CD4-positive, CD25-positive, alpha-beta regulatory T cell (primary cell): ENCODE data around the gene TREML2. TPM values are rescaled to one million over a fixed set of nuclear protein-coding genes. Genes with fewer than 3 reads are reported as not detected.

Source experiments
- ATAC-seq, 2 donors: fragments of 150-1000 bp; cut with Tn5 transposase; one replicate each; pipeline ENCODE4 v1.10.0; 2021; ENCODE audit warnings: low read depth in 2 of 2, moderate number of reproducible peaks in 2 of 2, moderate library complexity in 1 of 2
- DNase-seq, 3 donors: peaks; one replicate each; pipeline versions ENCODE4 v3.0.0 to v3.0.0-alpha.2; 2012 to 2022; ENCODE audit warnings: mixed read lengths in 1 of 3
- H3K27ac ChIP-seq: one replicate; pipeline ENCODE4 v1.7.0; 2013; ENCODE audit warnings: mild to moderate bottlenecking, low read length; ENCODE audit not compliant: insufficient read depth, poor library complexity, severe bottlenecking
- H3K27me3 ChIP-seq: one replicate; pipeline ENCODE4 v1.7.0; 2013; ENCODE audit warnings: low read length; ENCODE audit not compliant: control insufficient read depth, insufficient read depth
- H3K36me3 ChIP-seq: one replicate; pipeline ENCODE4 v1.7.0; 2013; ENCODE audit warnings: mild to moderate bottlenecking, low read length, moderate library complexity; ENCODE audit not compliant: control insufficient read depth, insufficient read depth
- H3K4me1 ChIP-seq: 2 replicates; pipeline ENCODE4 v1.7.0; 2013; ENCODE audit warnings: mild to moderate bottlenecking, low read length; ENCODE audit not compliant: insufficient read depth, control insufficient read depth, poor library complexity, severe bottlenecking
- H3K4me3 ChIP-seq: one replicate; pipeline ENCODE4 v1.7.0; 2013; ENCODE audit warnings: low read depth, mild to moderate bottlenecking, low read length, moderate library complexity
- H3K9me3 ChIP-seq, 2 experiments: 1 replicate in 1 of 2; 2 replicates in 1 of 2; pipeline ENCODE4 v1.7.0; 2013; ENCODE audit warnings: low read length in 2 of 2, mild to moderate bottlenecking in 1 of 2, moderate library complexity in 1 of 2; ENCODE audit not compliant: control insufficient read depth in 2 of 2
- H3K27ac Mint-ChIP-seq, 3 donors: one replicate each; pipeline ENCODE4 v1.8.0; 2020 to 2022; ENCODE audit warnings: mild to moderate bottlenecking in 3 of 3, mixed read lengths in 3 of 3, moderate library complexity in 2 of 3
- H3K27me3 Mint-ChIP-seq: one replicate; pipeline ENCODE4 v1.8.0; 2022; ENCODE audit warnings: mild to moderate bottlenecking, mixed read lengths
- H3K36me3 Mint-ChIP-seq: one replicate; pipeline ENCODE4 v1.8.0; 2020; ENCODE audit warnings: mixed read lengths
- H3K4me1 Mint-ChIP-seq, 4 donors: one replicate each; pipeline ENCODE4 v1.8.0; 2020 to 2022; ENCODE audit warnings: mixed read lengths in 4 of 4, mild to moderate bottlenecking in 1 of 4
- H3K4me3 Mint-ChIP-seq, 4 donors: one replicate each; pipeline ENCODE4 v1.8.0; 2020 to 2022; ENCODE audit warnings: mild to moderate bottlenecking in 4 of 4, mixed read lengths in 4 of 4, moderate library complexity in 3 of 4
- H3K9me3 Mint-ChIP-seq, 7 donors: one replicate each; pipeline ENCODE4 v1.8.0; 2020 to 2022; ENCODE audit warnings: mixed read lengths in 7 of 7, mild to moderate bottlenecking in 3 of 7, moderate library complexity in 2 of 7
- polyA plus RNA-seq, 4 donors: library from polyadenylated mRNA; unstranded; fragments of 300-500 nt; fragmentation: Illumina TruSeq; gene quantifications; one replicate each; pipeline ENCODE4 v1.2.3, GENCODE V29; 2021
- total RNA-seq: library from RNA; stranded (reverse); gene quantifications from one replicate; pipeline ENCODE4 v1.2.3, GENCODE V29; 2022

Gene TREML2
- total and polyA plus RNA-seq, 5 donors from 2014 or later = 0.64 to 1.7 (median 1.4) TPM

DNA sequence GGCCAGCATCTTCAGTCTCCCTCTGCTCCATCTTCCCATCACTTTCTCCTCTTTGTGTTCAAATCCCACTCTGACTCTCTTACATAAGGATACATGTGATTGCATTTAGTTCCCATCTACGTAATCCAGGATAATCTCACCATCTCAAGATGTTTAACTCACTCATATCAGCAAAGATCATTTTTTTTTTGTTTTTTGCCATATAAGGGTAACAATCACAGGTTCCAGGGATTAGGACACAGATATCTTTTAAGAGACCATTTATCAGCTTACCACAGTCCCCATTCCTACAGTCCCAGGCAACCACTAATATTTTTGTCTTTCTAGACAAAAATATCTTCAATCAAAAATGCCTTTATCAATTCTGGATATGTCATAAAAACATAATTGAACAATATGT, 3.2 kb upstream of the TREML2 start:
- no peaks in the 10 kb centered on the region for H3K9me3 ChIP-seq
- Mint-ChIP-seq H3K36me3 (peaks cover 4% of the 10 kb centered on the region), H3K27ac (peak overlapping the region; percentile 21 to 99 (median 47)), H3K4me1 (peaks cover 5 to 54% (median 49%) of the 10 kb centered on the region in 4 donors), H3K9me3 (peaks cover 0 to 1% (median 0%) of the 10 kb centered on the region in 7 donors), H3K4me3 (no peak overlapping the region), H3K27me3 (no peaks in the 10 kb centered on the region)
- no peak overlapping the region for H3K27ac ChIP-seq
- no peaks in the 10 kb centered on the region for H3K27me3 ChIP-seq
- DNase-seq = no peak
- no peak overlapping the region for H3K4me3 ChIP-seq
- H3K36me3 ChIP-seq = no peaks in the 10 kb centered on the region
- ATAC-seq = no peak
- H3K4me1 ChIP-seq = peaks cover 41% of the 10 kb centered on the region

GRCh38 chr6:41201764-41202173, 820 bp upstream of the TREML2 start:
- Histone ChIP-seq H3K9me3 (no peaks in the 10 kb centered on the region), H3K36me3 (no peaks in the 10 kb centered on the region), H3K27ac (peak overlapping the region; percentile 91), H3K4me1 (peaks cover 49% of the 10 kb centered on the region), H3K4me3 (peak overlapping the region; percentile 63), H3K27me3 (no peaks in the 10 kb centered on the region)
- no peak for ATAC-seq
- DNase-seq = no peak
- Mint-ChIP-seq H3K27me3 (peaks cover 3% of the 10 kb centered on the region), H3K27ac (peak overlapping the region; percentile 98 to 99 (median 98)), H3K9me3 (no peaks in the 10 kb centered on the region), H3K4me1 (peaks cover 5 to 75% (median 56%) of the 10 kb centered on the region in 4 donors), H3K4me3 (peak overlapping the region; percentile 67 to 86 (median 84)), H3K36me3 (peaks cover 1% of the 10 kb centered on the region)

DNA sequence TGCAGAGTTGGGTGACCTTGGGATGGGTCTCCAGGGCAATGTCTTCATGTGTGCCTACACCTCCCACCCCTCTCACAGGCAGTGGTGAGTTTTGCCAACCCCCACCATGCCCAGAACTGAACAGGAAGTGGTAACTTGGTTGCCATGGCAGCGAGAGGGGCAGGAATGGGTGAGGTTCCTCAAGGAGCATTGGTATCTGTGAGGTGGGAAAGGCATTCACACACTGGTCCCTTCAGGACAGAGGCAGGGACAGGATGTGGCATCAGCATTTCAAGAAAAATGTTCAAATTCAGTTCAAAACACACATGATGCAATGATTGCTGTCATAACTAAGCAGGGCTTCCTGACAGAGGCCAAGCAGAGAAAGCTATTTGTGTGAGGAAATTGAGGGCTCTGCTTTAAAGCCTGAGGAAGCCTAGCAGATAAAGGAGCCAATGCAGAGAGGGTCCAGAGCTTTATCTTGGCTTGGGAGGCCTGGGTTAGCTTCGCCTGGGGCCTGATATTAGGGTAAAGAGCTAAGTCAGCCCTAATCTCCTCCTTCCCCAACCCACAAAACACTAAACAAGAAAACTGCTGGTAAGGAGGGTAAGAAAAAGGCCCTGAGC, 551 bp downstream of the TREML2 start:
- peak; percentile 66 to 71 for ATAC-seq

GRCh38 chr6:41199552-41200246, 1.2 kb downstream of the TREML2 start:
- peaks cover 49% of the 10 kb centered on the region for H3K4me1 ChIP-seq
- peak overlapping the region; percentile 91 for H3K27ac ChIP-seq
- H3K9me3 ChIP-seq = no peaks in the 10 kb centered on the region
- ATAC-seq = peak; percentile 53 to 54
- DNase-seq = peak in 2 of 3 donors; percentile 42 to 76
- no peaks in the 10 kb centered on the region for H3K36me3 ChIP-seq
- H3K27me3 ChIP-seq = no peaks in the 10 kb centered on the region
- Mint-ChIP-seq H3K4me1 (peaks cover 5 to 88% (median 64%) of the 10 kb centered on the region in 4 donors), H3K9me3 (no peaks in the 10 kb centered on the region), H3K4me3 (peak overlapping the region; percentile 47 to 86 (median 76)), H3K27ac (peak overlapping the region; percentile 98 to 99 (median 98)), H3K27me3 (peaks cover 5% of the 10 kb centered on the region), H3K36me3 (peaks cover 11% of the 10 kb centered on the region)
- H3K4me3 ChIP-seq = peak overlapping the region; percentile 64

More for the DNA sequence above, 551 bp downstream of the TREML2 start:
- Histone ChIP-seq H3K4me1 (peaks cover 49% of the 10 kb centered on the region), H3K9me3 (no peaks in the 10 kb centered on the region), H3K36me3 (no peaks in the 10 kb centered on the region), H3K27ac (peak overlapping the region; percentile 91), H3K4me3 (peak overlapping the region; percentile 64), H3K27me3 (no peaks in the 10 kb centered on the region)
- H3K9me3 Mint-ChIP-seq = no peaks in the 10 kb centered on the region
- H3K27me3 Mint-ChIP-seq = peaks cover 5% of the 10 kb centered on the region
- peaks cover 7% of the 10 kb centered on the region for H3K36me3 Mint-ChIP-seq
- H3K4me3 Mint-ChIP-seq = peak overlapping the region; percentile 47 to 86 (median 76)
- peak; percentile 15 to 93 (median 73) for DNase-seq
- peak overlapping the region; percentile 98 to 99 (median 98) for H3K27ac Mint-ChIP-seq
- H3K4me1 Mint-ChIP-seq = peaks cover 5 to 85% (median 60%) of the 10 kb centered on the region in 4 donors

- H3K4me3 Mint-ChIP-seq = no peak overlapping the region
- peak overlapping the region in 2 of 3 donors; percentile 85 to 99 for H3K27ac Mint-ChIP-seq
- DNase-seq = no peak
- Histone ChIP-seq H3K27me3 (no peaks in the 10 kb centered on the region), H3K36me3 (no peaks in the 10 kb centered on the region), H3K9me3 (no peaks in the 10 kb centered on the region), H3K27ac (no peak overlapping the region), H3K4me3 (no peak overlapping the region), H3K4me1 (peaks cover 39% of the 10 kb centered on the region)
- peaks cover 5% of the 10 kb centered on the region for H3K27me3 Mint-ChIP-seq
- H3K9me3 Mint-ChIP-seq = no peaks in the 10 kb centered on the region
- no peak for ATAC-seq
- peaks cover 17% of the 10 kb centered on the region for H3K36me3 Mint-ChIP-seq
- peaks cover 5 to 90% (median 57%) of the 10 kb centered on the region in 4 donors for H3K4me1 Mint-ChIP-seq
These were observed 3.7 kb downstream of the TREML2 start for GRCh38 chr6:41197234-41197633.

- ATAC-seq (no peak), DNase-seq (no peak)
- no peak overlapping the region for H3K4me3 Mint-ChIP-seq
- Histone ChIP-seq H3K27me3 (no peaks in the 10 kb centered on the region), H3K4me3 (no peak overlapping the region), H3K27ac (no peak overlapping the region), H3K4me1 (peaks cover 10% of the 10 kb centered on the region), H3K9me3 (peaks cover 2 to 12% of the 10 kb centered on the region in 2 experiments), H3K36me3 (no peaks in the 10 kb centered on the region)
- H3K9me3 Mint-ChIP-seq = peaks cover 0 to 7% (median 0%) of the 10 kb centered on the region in 7 donors
- peak overlapping the region in 2 of 3 donors; percentile 62 to 79 for H3K27ac Mint-ChIP-seq
- peaks cover 5% of the 10 kb centered on the region for H3K27me3 Mint-ChIP-seq
- H3K4me1 Mint-ChIP-seq = peaks cover 0 to 69% (median 32%) of the 10 kb centered on the region in 4 donors
- H3K36me3 Mint-ChIP-seq = peaks cover 17% of the 10 kb centered on the region
These were observed 6.6 kb downstream of the TREML2 start for GRCh38 chr6:41194386-41194785.

- Histone ChIP-seq H3K27ac (no peak overlapping the region), H3K36me3 (no peaks in the 10 kb centered on the region), H3K4me3 (no peak overlapping the region), H3K9me3 (peaks cover 2 to 12% of the 10 kb centered on the region in 2 experiments), H3K27me3 (no peaks in the 10 kb centered on the region), H3K4me1 (peaks cover 5% of the 10 kb centered on the region)
- no peak for ATAC-seq
- DNase-seq = no peak
- H3K36me3 Mint-ChIP-seq = peaks cover 17% of the 10 kb centered on the region
- peak overlapping the region in 1 of 3 donors; percentile 20 for H3K27ac Mint-ChIP-seq
- H3K4me3 Mint-ChIP-seq = no peak overlapping the region
- H3K9me3 Mint-ChIP-seq = peaks cover 0 to 8% (median 0%) of the 10 kb centered on the region in 7 donors
- peaks cover 5% of the 10 kb centered on the region for H3K27me3 Mint-ChIP-seq
- H3K4me1 Mint-ChIP-seq = peaks cover 0 to 64% (median 27%) of the 10 kb centered on the region in 4 donors
These were observed 7.1 kb downstream of the TREML2 start for GRCh38 chr6:41193884-41194283.
